ENCODE results near the gene TMEM266.

- TF ChIP-seq POLR2A (IDR thresholded peaks at IDR 0.05; ENCODE audit: low read depth, low read length) = no peak
- no peak for TF ChIP-seq MAZ (IDR thresholded peaks at IDR 0.05; ENCODE audit: borderline replicate concordance, low read depth, low read length)
- TF ChIP-seq CTCF (conservative IDR thresholded peaks at IDR 0.05; ENCODE audit: low read depth, low read length) = no peak
- no peak for TF ChIP-seq NFE2L2 (IDR thresholded peaks at IDR 0.05; ENCODE audit: low read depth, low read length)
- no peak for TF ChIP-seq RAD21 (IDR thresholded peaks at IDR 0.05; ENCODE audit: low read length)
- TF ChIP-seq USF2 (IDR thresholded peaks at IDR 0.05; ENCODE audit: low read depth, low read length) = no peak
- TF ChIP-seq MXI1 (IDR thresholded peaks at IDR 0.05; ENCODE audit: borderline replicate concordance, low read depth, low read length) = no peak
Measured at GRCh38 chr15:76038512-76038911, 21.3 kb upstream of the TMEM266 start.
